Superior temporal gyrus (tissue), 1 donor: ENCODE measurements around the gene TRAF3IP1.
"Not testable (repeated sequence)": the region's sequence is repeated elsewhere in the genome, so short reads cannot be mapped to it uniquely, and the experiment has no call there.

ENCODE experiments used
- DNase-seq: peaks from one replicate; pipeline ENCODE4 v3.0.0-alpha.2; 2016; ENCODE audit errors: extremely low spot score

TRAF3IP1 gene, protein sequence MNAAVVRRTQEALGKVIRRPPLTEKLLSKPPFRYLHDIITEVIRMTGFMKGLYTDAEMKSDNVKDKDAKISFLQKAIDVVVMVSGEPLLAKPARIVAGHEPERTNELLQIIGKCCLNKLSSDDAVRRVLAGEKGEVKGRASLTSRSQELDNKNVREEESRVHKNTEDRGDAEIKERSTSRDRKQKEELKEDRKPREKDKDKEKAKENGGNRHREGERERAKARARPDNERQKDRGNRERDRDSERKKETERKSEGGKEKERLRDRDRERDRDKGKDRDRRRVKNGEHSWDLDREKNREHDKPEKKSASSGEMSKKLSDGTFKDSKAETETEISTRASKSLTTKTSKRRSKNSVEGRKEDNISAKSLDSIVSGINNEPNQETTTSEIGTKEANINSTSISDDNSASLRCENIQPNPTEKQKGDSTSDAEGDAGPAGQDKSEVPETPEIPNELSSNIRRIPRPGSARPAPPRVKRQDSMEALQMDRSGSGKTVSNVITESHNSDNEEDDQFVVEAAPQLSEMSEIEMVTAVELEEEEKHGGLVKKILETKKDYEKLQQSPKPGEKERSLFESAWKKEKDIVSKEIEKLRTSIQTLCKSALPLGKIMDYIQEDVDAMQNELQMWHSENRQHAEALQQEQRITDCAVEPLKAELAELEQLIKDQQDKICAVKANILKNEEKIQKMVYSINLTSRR

GRCh38 chr2:238320246-238320647 lies at the start of gene TRAF3IP1:
TSS of gene TRAF3IP1 (plus strand) at chr2:238320518. CDS start at chr2:238320663, 145 bp downstream.
- DNase-seq: peak; percentile 85

- DNase-seq: no peak
Observed at GRCh38 chr2:238270606-238271005, 49.7 kb upstream of the TRAF3IP1 start.

GRCh38 chr2:238271061-238271554 lies 49.2 kb upstream of the TRAF3IP1 start:
- no peak for DNase-seq

GRCh38 chr2:238271686-238272085 lies 48.6 kb upstream of the TRAF3IP1 start:
- DNase-seq: not testable (repeated sequence)

DNA sequence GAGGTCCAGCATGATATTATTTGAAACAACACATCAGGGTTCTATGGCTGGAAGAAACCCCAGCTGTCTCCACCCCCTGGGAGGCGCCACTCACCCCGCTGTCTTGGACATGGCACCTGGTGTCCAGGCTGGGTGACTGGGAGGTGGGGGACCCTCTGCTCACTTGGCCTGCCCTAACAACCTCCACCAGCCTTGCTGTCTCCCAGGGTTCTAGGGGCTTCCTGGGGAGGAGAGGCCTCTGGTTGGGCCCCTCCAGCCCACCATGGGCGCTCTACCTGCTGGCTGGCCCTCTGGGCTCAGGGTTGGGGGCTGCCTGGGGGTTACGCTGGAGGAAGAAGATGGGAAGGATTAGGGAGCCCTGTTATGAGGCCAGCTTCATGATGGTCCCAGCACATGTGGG lies 48.2 kb upstream of the TRAF3IP1 start:
- no peak for DNase-seq

DNA sequence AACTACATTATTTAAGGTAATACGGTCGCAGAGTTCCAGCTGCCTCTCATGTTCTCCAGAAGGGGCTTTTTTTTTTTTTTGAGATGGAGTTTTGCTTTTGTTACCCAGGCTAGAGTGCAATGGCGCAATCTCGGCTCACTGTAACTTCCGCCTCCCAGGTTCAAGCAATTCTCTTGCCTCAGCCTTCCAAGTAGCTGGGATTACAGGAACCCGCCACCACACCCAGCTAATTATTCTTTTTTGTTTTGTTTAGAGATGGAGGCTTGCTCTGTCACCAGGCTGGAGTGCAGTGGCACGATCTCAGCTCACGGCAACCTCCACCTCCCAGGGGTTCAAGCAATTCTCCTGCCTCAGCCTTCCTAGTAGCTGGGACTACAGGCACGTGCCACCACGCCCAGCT lies 46.9 kb upstream of the TRAF3IP1 start:
- DNase-seq: not testable (repeated sequence)

DNA sequence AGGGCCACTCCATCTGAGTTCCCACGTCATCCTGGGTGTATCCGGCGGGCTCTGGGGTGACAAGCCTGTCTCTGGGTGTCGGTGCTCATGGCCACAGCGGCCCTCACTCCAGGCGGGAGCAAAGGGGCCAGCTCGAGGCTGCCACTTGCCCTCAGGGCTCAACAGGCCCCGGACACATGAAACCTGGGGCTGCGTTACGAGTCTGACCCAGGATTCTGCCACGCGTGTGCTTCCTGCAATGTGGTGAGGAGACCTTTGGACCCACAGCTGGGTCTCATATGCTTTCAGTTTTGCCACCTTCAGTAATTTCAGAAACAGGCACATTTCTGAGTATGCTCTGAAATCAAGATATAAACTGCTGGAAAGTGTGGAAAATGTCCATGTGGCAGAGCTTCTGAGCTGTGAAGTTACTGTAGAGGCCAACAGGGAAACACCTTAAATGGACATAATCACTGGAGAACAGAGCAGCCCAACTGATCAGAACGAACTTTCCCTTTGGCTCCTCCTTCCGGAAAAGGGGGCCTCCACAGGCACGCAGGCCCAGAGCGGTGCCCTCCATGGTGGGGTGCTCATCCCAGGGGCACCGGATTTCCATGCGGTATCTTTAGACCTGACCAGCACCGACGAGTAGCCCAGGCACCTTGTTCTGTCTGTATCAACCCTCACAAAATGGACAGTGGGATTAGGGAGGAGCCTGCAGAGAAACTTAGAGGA lies 46.0 kb upstream of the TRAF3IP1 start:
- DNase-seq: no peak

DNA sequence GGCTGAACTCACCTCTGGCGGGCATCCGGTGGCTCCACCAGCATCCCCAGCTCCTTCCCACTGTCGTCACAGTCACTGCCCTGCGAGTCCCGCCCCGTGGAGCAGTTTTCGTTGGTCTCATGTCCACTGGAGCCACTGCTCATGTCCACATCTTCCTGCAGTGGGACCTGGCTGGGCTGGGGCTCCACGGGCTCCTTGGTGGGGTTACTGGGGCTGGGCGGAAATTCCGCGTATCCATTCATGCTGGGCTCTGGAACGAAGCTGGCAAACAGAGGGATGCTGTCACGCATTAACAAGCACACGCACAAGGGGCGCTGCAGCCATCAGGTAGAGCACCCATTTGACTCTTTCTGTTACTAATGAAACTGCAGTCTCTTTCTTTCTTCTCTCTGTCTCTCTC lies 42.6 kb upstream of the TRAF3IP1 start:
- no peak for DNase-seq

DNA sequence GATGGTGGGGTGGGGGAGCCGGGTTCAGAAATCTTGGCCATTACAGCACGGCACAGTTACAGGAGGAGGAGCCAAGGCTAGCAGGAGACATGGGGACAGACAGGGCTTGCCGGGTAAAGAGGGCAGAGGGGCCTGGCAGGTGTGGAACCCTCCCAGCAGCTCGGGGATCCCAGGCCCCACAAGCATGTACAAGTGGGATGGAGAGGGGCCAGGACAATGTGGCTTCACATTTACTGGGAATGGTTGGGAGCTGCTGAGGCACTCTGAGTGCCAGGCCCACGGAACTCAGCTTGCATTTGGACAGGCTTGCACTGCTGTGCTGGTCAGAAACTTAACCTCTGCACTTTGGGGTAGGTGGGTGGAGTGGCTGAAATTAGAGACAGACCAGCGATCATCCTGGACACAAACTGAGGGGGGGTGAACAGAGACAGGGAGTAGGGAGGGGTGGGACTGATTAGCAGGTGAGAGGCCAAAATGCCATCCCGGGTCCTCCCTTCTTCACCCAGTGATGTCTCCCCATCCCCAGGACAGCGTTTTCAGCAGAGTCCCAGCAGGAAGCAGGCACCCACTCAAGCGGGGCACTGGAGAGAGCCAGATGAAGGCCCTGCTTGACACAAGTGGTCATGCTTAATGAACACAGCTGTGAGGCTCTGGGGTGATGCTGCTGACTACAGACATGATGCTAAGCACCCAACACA lies 41.5 kb upstream of the TRAF3IP1 start:
- DNase-seq: no peak

DNA sequence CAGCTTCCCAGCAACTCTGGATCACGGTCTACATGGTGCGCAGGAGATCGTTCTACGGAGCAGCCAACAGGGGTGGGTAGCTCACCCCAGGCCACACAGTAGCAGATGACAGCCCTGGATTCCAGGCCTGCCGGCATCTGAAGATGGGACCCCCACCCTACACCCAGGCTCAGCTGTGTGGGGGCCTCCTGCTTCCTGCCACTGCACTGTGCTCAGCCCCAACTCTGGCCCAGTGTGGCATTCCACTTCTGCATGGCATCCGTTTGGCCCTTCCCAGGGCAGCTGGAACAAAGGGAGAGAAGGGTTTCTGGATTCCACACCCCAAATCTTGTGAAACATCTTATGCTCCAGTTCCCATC lies 41.0 kb upstream of the TRAF3IP1 start:
- DNase-seq: no peak

DNA sequence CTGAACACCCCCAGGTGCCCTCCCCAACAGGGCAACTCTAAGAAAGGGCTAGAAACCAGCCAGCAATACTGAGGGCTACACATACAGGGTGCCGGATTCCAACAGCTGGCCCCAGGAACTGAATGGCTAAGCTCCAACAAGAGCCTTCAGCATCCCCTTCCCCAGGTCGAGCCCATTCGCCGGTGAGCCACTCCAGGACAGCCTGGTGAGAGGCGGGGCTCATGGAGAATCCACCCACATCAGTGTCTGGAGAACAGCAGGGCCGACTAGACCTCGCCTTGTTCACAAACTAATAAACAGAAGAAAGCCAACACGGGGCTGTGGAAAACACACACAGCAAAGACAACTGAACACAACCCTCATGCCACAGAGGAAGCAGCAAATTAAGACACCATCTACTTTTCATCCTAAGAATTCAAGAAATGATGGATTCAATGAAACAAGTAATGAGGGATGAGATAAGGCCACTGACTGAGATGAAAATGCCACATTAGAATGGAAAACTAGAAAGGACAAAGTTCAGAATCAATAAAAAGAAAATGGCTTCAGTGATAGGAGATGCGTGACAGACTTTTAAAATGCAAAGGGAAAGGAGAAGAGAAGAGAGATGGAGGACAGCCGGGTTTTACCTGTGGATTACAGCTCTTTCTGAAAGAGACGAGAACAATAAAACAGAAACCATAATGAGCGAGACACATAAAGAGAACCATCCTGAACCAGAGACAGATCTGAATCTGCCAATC lies 40.1 kb upstream of the TRAF3IP1 start:
- no peak for DNase-seq

- DNase-seq: no peak
Observed at GRCh38 chr2:238281826-238282480, 38.4 kb upstream of the TRAF3IP1 start.

- no peak for DNase-seq
Observed at GRCh38 chr2:238282861-238283738, 37.2 kb upstream of the TRAF3IP1 start.

- DNase-seq: no peak
Observed at GRCh38 chr2:238284802-238285515, 35.4 kb upstream of the TRAF3IP1 start.

GRCh38 chr2:238285653-238286082 lies 34.6 kb upstream of the TRAF3IP1 start:
- peak; percentile 49 for DNase-seq

DNA sequence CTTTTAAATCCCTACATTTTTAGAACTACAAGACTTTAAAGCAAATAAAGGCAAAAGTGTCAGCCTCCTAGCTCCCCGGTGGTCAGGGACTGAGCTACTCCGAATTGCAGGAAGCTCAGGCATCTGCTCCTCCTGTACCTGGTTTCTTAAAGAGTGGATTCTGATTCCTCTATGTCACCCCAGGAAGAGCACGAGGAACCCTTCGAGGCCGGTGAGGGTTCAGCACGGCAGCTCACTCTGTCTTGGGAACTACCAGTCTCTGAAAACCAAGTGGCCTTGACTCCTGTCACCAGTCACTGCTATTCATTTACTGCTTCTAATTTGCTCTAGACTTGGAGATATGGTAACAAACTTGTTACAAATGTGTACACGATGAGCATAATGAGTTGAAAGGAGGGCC lies 34.2 kb upstream of the TRAF3IP1 start:
- peak; percentile 25 for DNase-seq

GRCh38 chr2:238286551-238286950 lies 33.8 kb upstream of the TRAF3IP1 start:
- peak; percentile 36 for DNase-seq

DNA sequence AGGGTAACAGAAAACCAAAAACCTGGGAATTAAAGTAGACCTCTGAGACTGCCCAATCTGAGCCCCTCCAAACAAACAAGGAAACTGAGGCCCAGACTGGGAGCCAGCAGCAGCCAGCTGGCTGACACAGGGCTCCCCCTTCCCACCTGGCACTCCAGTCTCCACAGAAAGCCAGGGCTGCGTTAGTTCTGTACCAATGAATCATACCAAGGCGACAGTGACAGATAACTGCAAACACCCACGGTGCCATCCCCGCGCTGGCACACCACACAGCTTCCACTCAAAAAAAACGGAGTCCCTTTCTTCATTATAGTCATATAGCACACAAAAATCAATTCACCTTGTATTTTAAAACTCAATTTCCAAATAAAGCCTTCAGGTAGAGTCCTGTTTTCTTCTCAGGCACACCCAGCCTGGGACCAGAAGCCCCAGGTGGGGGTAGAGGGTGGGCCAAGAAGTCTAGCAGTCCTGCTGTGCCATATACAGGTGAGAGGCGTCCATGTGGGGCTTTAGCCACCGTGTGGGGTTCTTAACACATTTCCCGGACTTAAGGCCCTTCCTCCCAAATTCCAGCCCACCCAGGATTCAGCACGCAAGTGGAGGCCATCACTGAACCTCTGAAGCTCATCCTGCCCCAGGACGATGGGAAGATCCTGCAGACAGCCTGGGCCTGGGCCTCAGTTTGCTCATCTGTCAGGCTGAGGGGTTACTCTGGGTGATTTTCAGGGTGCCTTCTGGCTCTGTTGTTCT lies 33.2 kb upstream of the TRAF3IP1 start:
- DNase-seq: peak; percentile 54
